Measurements from ENCODE around the gene MX2.

The MX2 gene

GRCh38 chr21:41367301-41367944 lies 5.6 kb downstream of the MX2 start:
- peaks cover 7% of the 10 kb centered on the region for H3K4me1 ChIP-seq (ENCODE audit: control insufficient read depth, insufficient read depth, low read length)
- no peak overlapping the region for H3K4me3 ChIP-seq (ENCODE audit: low read depth, low read length)
- no peaks in the 10 kb centered on the region for H3K27me3 ChIP-seq (ENCODE audit: control insufficient read depth, insufficient read depth, low read length)
- H3K9me3 ChIP-seq (ENCODE audit: control insufficient read depth, insufficient read depth, low read length), result no peaks in the 10 kb centered on the region
- H3K9ac ChIP-seq (ENCODE audit: low read depth, low read length), result no peak overlapping the region
- no peak overlapping the region for H3K27ac ChIP-seq (ENCODE audit: low read depth, low read length)
- no peaks in the 10 kb centered on the region for H3K36me3 ChIP-seq (ENCODE audit: control insufficient read depth, insufficient read depth, low read length)

GRCh38 chr21:41367945-41368734 lies 6.3 kb downstream of the MX2 start:
- Histone ChIP-seq H3K4me1 (ENCODE audit: control insufficient read depth, insufficient read depth, low read length) (peaks cover 7% of the 10 kb centered on the region), H3K27me3 (ENCODE audit: control insufficient read depth, insufficient read depth, low read length) (no peaks in the 10 kb centered on the region), H3K27ac (ENCODE audit: low read depth, low read length) (no peak overlapping the region), H3K4me3 (ENCODE audit: low read depth, low read length) (no peak overlapping the region), H3K36me3 (ENCODE audit: control insufficient read depth, insufficient read depth, low read length) (no peaks in the 10 kb centered on the region), H3K9ac (ENCODE audit: low read depth, low read length) (no peak overlapping the region), H3K9me3 (ENCODE audit: control insufficient read depth, insufficient read depth, low read length) (no peaks in the 10 kb centered on the region)

- Histone ChIP-seq H3K9me3 (ENCODE audit: control insufficient read depth, insufficient read depth, low read length) (no peaks in the 10 kb centered on the region), H3K4me3 (ENCODE audit: low read depth, low read length) (peak overlapping the region; percentile 56; the same call in 1 of the 2 replicates), H3K27me3 (ENCODE audit: control insufficient read depth, insufficient read depth, low read length) (no peaks in the 10 kb centered on the region), H3K36me3 (ENCODE audit: control insufficient read depth, insufficient read depth, low read length) (no peaks in the 10 kb centered on the region), H3K27ac (ENCODE audit: low read depth, low read length) (no peak overlapping the region), H3K4me1 (ENCODE audit: control insufficient read depth, insufficient read depth, low read length) (peaks cover 7% of the 10 kb centered on the region), H3K9ac (ENCODE audit: low read depth, low read length) (no peak overlapping the region)
Measured at GRCh38 chr21:41368735-41369104, 6.9 kb downstream of the MX2 start.

- Histone ChIP-seq H3K27ac (ENCODE audit: low read depth, low read length) (no peak overlapping the region), H3K4me3 (ENCODE audit: low read depth, low read length) (peak overlapping the region; percentile 56), H3K9me3 (ENCODE audit: control insufficient read depth, insufficient read depth, low read length) (no peaks in the 10 kb centered on the region), H3K27me3 (ENCODE audit: control insufficient read depth, insufficient read depth, low read length) (no peaks in the 10 kb centered on the region), H3K9ac (ENCODE audit: low read depth, low read length) (no peak overlapping the region), H3K4me1 (ENCODE audit: control insufficient read depth, insufficient read depth, low read length) (peaks cover 7% of the 10 kb centered on the region), H3K36me3 (ENCODE audit: control insufficient read depth, insufficient read depth, low read length) (no peaks in the 10 kb centered on the region)
Measured at GRCh38 chr21:41369105-41369919, 7.5 kb downstream of the MX2 start.

DNA sequence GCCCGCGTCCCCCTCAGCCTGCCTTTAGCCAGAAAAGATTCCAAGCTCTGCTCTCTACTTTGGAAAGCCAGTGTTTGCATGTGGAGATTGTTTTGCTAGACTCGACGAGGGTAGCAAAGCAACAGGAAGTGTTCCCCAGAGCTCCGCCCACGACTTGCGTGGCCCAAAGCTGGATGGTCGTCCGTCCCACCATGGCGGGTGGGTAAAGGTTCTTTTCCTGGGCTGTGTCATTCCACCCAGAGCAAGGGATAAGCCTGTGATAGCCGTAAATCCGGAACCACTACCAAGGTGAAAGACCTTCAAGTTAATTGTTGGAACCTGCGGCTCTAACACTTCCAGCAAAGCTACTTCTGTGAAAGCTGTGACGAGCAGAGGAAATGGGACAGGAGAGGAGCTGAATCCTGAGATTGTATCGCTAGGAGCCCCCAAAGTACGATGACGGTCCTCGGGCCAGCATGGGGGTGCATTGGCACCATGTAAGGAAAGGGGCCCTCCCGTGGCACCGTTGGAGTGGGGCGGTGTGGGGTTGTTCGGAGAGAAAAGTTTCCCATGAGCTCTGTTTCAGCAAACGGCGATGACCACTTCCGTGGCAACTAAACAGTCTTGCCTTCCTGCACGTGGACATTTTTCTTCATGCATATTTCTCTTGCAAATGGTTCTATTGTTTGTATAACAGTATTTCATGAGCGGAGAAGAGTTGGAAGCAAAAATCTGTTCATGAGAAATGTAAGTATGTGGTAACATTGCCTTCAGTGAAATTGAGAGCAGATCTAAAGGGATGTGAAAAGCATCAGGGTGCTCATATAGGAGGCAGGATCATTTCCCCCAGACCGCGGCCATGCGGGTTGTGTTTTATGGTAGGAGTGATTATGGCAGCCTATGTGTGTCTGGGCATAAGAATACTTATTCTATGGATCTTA lies 8.4 kb downstream of the MX2 start:
- Histone ChIP-seq H3K4me3 (ENCODE audit: low read depth, low read length) (peak overlapping the region; percentile 56), H3K27me3 (ENCODE audit: control insufficient read depth, insufficient read depth, low read length) (no peaks in the 10 kb centered on the region), H3K9ac (ENCODE audit: low read depth, low read length) (no peak overlapping the region), H3K4me1 (ENCODE audit: control insufficient read depth, insufficient read depth, low read length) (peaks cover 7% of the 10 kb centered on the region), H3K36me3 (ENCODE audit: control insufficient read depth, insufficient read depth, low read length) (no peaks in the 10 kb centered on the region), H3K9me3 (ENCODE audit: control insufficient read depth, insufficient read depth, low read length) (no peaks in the 10 kb centered on the region), H3K27ac (ENCODE audit: low read depth, low read length) (no peak overlapping the region)

DNA sequence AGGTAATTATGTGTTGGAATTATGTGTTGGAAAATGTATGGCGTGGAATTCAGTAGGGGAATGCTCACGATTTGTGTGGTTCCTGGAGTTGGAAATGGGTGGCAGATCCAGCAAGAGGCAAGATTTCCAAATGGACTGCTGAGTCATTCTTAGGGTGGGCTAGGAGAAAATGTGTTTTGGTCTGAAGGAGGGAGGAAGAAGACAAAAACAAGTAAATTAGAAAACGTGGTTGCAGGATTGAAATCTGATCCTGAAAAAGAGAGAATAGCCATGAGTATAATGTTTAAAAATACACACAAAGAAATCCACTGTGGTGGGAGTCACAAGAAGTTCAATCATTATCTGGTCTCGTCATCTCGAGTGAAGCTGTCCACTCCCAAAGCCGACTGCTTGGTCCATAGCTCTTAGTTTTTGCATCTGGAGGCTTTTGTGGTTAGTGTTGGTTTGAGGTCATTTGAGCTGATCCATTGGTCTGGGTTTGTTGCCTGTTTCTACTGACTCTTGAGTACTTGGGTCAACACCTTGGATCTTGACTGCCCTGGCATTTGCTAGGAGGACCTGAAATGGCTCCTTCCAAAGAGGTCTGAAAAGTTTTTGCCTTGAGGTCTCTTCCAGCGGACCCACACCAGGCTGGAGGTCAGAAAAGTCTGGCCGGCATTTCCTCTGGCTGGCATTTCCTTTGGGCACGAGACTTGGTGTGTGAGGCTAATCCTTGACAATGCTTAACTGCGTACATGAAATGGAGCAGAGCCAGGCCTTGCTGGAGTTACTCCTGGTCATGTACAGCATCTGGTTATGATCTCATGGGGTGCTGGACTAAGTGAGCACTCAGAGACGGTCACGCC lies 9.2 kb downstream of the MX2 start:
- H3K4me3 ChIP-seq (ENCODE audit: low read depth, low read length), result no peak overlapping the region
- H3K4me1 ChIP-seq (ENCODE audit: control insufficient read depth, insufficient read depth, low read length), result peaks cover 7% of the 10 kb centered on the region
- H3K9ac ChIP-seq (ENCODE audit: low read depth, low read length), result no peak overlapping the region
- no peaks in the 10 kb centered on the region for H3K36me3 ChIP-seq (ENCODE audit: control insufficient read depth, insufficient read depth, low read length)
- no peaks in the 10 kb centered on the region for H3K9me3 ChIP-seq (ENCODE audit: control insufficient read depth, insufficient read depth, low read length)
- H3K27ac ChIP-seq (ENCODE audit: low read depth, low read length), result no peak overlapping the region
- no peaks in the 10 kb centered on the region for H3K27me3 ChIP-seq (ENCODE audit: control insufficient read depth, insufficient read depth, low read length)

DNA sequence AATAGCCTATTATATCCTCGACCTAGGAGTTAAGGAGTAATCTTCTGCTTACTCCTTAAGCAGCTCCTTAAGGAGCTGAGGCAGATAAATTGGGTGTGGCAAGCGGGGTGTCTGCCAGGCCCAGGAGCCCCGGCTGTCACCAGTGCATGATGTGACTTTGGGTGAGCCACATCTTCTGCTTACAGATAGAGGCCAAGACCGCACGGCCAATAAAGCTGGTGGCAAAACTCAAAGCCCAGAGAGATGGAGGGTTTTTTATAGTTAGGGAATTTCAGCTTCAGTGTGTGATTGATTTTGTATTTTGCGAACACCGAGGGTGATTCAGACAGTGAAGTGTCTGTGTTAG lies 9.8 kb downstream of the MX2 start:
- no peak overlapping the region for H3K27ac ChIP-seq (ENCODE audit: low read depth, low read length)
- no peaks in the 10 kb centered on the region for H3K9me3 ChIP-seq (ENCODE audit: control insufficient read depth, insufficient read depth, low read length)
- no peaks in the 10 kb centered on the region for H3K36me3 ChIP-seq (ENCODE audit: control insufficient read depth, insufficient read depth, low read length)
- H3K4me3 ChIP-seq (ENCODE audit: low read depth, low read length), result no peak overlapping the region
- no peak overlapping the region for H3K9ac ChIP-seq (ENCODE audit: low read depth, low read length)
- H3K27me3 ChIP-seq (ENCODE audit: control insufficient read depth, insufficient read depth, low read length), result no peaks in the 10 kb centered on the region
- H3K4me1 ChIP-seq (ENCODE audit: control insufficient read depth, insufficient read depth, low read length), result peaks cover 7% of the 10 kb centered on the region

DNA sequence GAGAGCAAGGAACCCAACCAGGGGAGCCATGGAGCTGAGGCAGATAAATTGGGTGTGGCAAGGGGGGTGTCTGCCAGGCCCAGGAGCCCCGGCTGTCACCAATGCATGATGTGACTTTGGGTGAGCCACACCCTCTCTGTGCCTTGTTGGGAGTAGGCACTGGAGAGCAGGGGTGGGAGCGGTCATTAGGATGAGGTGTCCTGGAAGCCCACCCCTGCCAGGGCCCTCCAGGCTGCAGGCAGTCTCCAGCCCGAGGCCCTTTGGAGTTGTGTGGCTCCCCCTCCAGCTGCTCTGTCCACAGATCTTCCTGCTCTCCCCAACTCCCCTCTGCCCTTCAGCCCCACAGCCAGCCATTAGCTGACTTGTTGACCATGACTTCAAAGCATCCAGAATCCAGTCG lies 11.4 kb downstream of the MX2 start:
- Histone ChIP-seq H3K27me3 (ENCODE audit: control insufficient read depth, insufficient read depth, low read length) (no peaks in the 10 kb centered on the region), H3K9me3 (ENCODE audit: control insufficient read depth, insufficient read depth, low read length) (no peaks in the 10 kb centered on the region), H3K36me3 (ENCODE audit: control insufficient read depth, insufficient read depth, low read length) (no peaks in the 10 kb centered on the region), H3K27ac (ENCODE audit: low read depth, low read length) (no peak overlapping the region), H3K4me1 (ENCODE audit: control insufficient read depth, insufficient read depth, low read length) (peaks cover 7% of the 10 kb centered on the region), H3K4me3 (ENCODE audit: low read depth, low read length) (no peak overlapping the region), H3K9ac (ENCODE audit: low read depth, low read length) (no peak overlapping the region)

DNA sequence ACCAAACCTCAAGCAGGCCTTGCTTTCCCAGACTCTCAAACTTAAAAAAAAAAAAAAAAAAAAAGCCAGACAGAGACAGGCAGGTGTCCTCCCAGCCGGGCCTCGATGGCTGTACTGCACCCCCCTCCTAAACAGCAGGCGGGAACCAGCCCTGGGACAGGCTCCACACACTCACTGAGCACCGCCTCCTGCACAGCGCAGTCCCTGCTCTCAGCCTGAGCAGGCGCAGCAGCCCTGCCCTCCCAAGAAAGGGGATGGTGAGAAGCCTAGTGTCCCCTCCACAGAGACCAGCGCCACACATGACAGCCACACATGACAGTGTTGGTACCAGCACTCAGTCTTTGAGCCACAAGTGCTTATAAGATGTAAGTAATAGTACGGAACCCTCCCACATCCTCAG lies 11.9 kb downstream of the MX2 start:
- H3K9ac ChIP-seq (ENCODE audit: low read depth, low read length), result no peak overlapping the region
- H3K4me1 ChIP-seq (ENCODE audit: control insufficient read depth, insufficient read depth, low read length), result peaks cover 6% of the 10 kb centered on the region
- no peaks in the 10 kb centered on the region for H3K27me3 ChIP-seq (ENCODE audit: control insufficient read depth, insufficient read depth, low read length)
- no peaks in the 10 kb centered on the region for H3K9me3 ChIP-seq (ENCODE audit: control insufficient read depth, insufficient read depth, low read length)
- H3K36me3 ChIP-seq (ENCODE audit: control insufficient read depth, insufficient read depth, low read length), result no peaks in the 10 kb centered on the region
- no peak overlapping the region for H3K4me3 ChIP-seq (ENCODE audit: low read depth, low read length)
- H3K27ac ChIP-seq (ENCODE audit: low read depth, low read length), result no peak overlapping the region

GRCh38 chr21:41374177-41374712 lies 12.4 kb downstream of the MX2 start:
- no peak overlapping the region for H3K4me3 ChIP-seq (ENCODE audit: low read depth, low read length)
- H3K4me1 ChIP-seq (ENCODE audit: control insufficient read depth, insufficient read depth, low read length), result peaks cover 1% of the 10 kb centered on the region; the same call in 1 of the 2 replicates
- no peaks in the 10 kb centered on the region for H3K27me3 ChIP-seq (ENCODE audit: control insufficient read depth, insufficient read depth, low read length)
- no peaks in the 10 kb centered on the region for H3K9me3 ChIP-seq (ENCODE audit: control insufficient read depth, insufficient read depth, low read length)
- no peak overlapping the region for H3K27ac ChIP-seq (ENCODE audit: low read depth, low read length)
- no peak overlapping the region for H3K9ac ChIP-seq (ENCODE audit: low read depth, low read length)
- H3K36me3 ChIP-seq (ENCODE audit: control insufficient read depth, insufficient read depth, low read length), result no peaks in the 10 kb centered on the region
